GM12872 (cell line): ENCODE measurements around the gene MIPEP.
A peak's percentile ranks its signal among the peaks of the same experiment; 100 is the strongest.

Experiments used
- CTCF ChIP-seq: IDR thresholded peaks from 3 replicates; pipeline ENCODE4 v1.5.1; 2011; ENCODE audit warnings: low read depth, mild to moderate bottlenecking, low read length, moderate library complexity; ENCODE audit not compliant: insufficient read depth

Gene MIPEP

DNA sequence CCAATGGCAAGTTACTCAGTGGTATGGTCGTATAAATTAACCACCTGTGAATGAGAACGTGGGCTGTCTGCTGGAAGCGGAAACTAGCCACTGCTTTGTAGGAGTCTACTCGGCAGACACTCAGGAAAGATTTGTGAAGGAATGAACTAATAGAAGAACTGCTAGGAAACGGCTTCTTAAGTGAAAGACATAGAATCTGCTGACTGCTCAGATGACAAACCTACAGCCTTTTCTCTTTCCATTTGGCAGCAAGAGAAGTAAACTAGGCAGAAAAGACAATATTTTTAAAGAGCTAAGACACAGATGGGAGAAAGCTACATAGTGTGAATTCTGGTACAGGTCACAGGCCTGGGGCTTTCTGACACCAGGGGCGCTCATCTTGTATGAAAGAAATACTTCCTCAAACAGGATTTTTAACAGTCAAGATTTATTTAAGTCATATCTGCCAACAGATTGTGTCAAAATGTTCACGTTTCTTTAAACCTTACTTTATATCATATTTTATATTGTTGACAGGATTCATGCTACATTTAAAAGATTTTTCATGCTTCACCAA is 78.4 kb downstream of the MIPEP start:
- TF ChIP-seq CTCF: peak; percentile 54; the same call in 2 of the 3 replicates

GRCh38 chr13:23808803-23809202 is 80.4 kb downstream of the MIPEP start:
- no peak for TF ChIP-seq CTCF

GRCh38 chr13:23806874-23807526 is 82.2 kb downstream of the MIPEP start:
- no peak for TF ChIP-seq CTCF

DNA sequence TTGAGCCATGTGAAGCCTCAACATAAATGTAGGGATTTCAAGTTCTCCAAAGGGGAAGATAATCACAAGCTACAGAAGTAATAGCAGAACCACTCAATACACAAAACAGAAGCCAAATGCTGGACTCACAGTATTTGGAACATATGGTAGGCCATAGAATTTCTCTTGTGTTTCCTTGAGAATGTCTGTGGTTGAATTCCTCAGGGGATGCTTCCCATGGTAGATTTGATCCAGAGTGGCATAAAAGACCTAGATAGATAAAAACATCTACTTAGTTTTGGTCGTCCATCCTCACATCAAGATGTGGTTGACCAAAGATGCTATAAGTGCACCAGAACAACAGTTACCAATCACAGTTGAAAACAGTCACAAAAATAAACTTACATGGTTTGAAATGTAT is 83.4 kb downstream of the MIPEP start:
- no peak for TF ChIP-seq CTCF

DNA sequence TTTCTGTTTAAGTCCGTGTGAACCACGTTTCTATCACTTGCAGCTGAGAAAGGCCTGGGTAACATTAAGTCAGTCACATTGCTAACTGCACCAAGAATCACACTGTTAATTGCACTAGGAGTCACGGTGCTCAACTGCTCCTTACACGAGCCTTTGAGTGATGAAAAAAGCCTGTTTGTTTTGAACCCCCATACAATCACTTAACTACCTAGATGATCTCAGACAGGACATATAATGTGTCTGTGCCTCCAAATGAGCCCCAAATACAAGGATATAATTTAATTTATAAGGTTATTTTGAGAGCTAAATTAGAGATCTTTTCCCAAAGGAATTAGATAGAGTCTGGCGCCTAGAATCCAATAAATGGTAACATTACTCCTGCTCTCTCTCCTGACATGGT is 84.1 kb downstream of the MIPEP start:
- TF ChIP-seq CTCF: no peak

GRCh38 chr13:23804166-23804565 is 85.0 kb downstream of the MIPEP start:
- TF ChIP-seq CTCF: no peak

DNA sequence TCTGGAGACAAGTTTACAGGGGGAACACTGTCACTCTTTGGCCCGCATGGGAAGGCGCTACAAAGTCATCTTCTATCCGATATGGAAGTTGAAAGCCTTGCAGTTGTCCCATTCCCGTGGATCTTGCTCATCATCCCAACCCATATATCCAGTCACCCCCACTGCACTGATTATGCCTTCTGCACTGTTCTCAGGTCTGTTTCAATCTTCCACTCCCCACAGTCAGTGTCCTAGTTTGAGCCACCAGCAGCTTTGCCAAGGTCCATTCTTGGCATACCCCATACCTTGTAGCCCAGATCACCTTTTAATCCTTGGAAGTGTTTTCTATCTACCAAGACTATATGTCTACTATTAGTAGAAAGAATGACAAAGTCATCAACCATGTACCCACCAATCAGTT is 88.1 kb downstream of the MIPEP start:
- no peak for TF ChIP-seq CTCF

DNA sequence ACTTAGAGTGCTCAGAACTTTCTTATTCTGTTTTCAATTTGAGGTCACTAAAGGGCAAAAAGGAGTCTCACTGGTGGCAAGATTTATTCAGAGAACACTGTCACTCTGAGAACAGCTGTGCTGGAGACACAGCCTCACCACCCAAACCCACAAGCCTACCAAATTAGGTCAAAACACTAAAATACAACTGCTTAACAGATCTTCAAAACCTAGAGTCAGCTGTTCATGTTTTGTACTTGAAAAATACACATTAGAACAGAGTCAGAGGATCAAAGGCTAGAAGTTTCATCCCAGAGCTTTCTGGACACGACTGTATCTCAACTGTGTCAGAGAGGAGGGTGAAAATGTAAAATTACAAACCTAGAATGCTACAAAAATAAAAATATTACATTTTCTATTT is 89.3 kb downstream of the MIPEP start:
- no peak for TF ChIP-seq CTCF
